Gastrocnemius medialis (tissue), 4 donors: Measurements from ENCODE around the gene SLC26A8. TPM values are rescaled to one million over a fixed set of nuclear protein-coding genes. Genes with fewer than 3 reads are reported as not detected.
"Not testable (repeated sequence)": the region's sequence is repeated elsewhere in the genome, so short reads cannot be mapped to it uniquely, and the experiment has no call there.

Experiments
- ATAC-seq, 2 donors: fragments of 150-250 bp; one replicate each; pipeline ENCODE4 v1.9.1; 2016
- DNase-seq, 2 donors: peaks; one replicate each; pipeline ENCODE4 v3.0.0-alpha.2; 2019
- H3K27ac ChIP-seq, 4 donors: fragments of 200-600 bp; sonication (generic); 1 replicate in 1 of 4; 2 replicates in 3 of 4; pipeline ENCODE4 v1.5.1; 2016 to 2018; ENCODE audit warnings: mild to moderate bottlenecking in 2 of 4, moderate library complexity in 1 of 4
- H3K27me3 ChIP-seq, 3 donors: fragments of 200-600 bp; sonication (generic) in 2 of 3; 1 replicate in 1 of 3; 2 replicates in 2 of 3; pipeline versions ENCODE4 v1.5.1 to v1.6.0; 2016 to 2019; ENCODE audit warnings: mild to moderate bottlenecking in 1 of 3, moderate library complexity in 1 of 3
- H3K36me3 ChIP-seq, 2 donors: fragments of 200-600 bp; sonication (generic) in 1 of 2; one replicate each; pipeline ENCODE4 v1.5.1; 2017 to 2018
- H3K4me1 ChIP-seq, 2 donors: fragments of 200-600 bp; sonication (generic) in 1 of 2; one replicate each; pipeline ENCODE4 v1.5.1; 2016 to 2017; ENCODE audit warnings: mild to moderate bottlenecking in 2 of 2
- H3K4me3 ChIP-seq, 4 donors: fragments of 200-600 bp; sonication (generic) in 3 of 4; 1 replicate in 1 of 4; 2 replicates in 3 of 4; pipeline ENCODE4 v1.5.1; 2016 to 2019; ENCODE audit warnings: mild to moderate bottlenecking in 2 of 4
- H3K9me3 ChIP-seq, 3 donors: fragments of 200-600 bp; sonication (generic) in 2 of 3; 1 replicate in 1 of 3; 2 replicates in 2 of 3; pipeline ENCODE4 v1.5.1; 2016 to 2019
- CTCF ChIP-seq, 5 experiments: fragments of 450-650 bp in 3 of 5; fragments of 200-600 bp in 2 of 5; sonication (generic) in 2 of 5; IDR thresholded peaks in 4 of 5; conservative IDR thresholded peaks in 1 of 5; 1 replicate in 4 of 5; 2 replicates in 1 of 5; pipeline ENCODE4 v1.5.1; 2016 to 2019; ENCODE audit warnings: antibody characterized with exemption in 5 of 5, mild to moderate bottlenecking in 3 of 5, moderate library complexity in 3 of 5
- POLR2A ChIP-seq, 2 donors: fragments of 450-650 bp; IDR thresholded peaks; one replicate each; pipeline ENCODE4 v1.6.1; 2017; ENCODE audit warnings: antibody characterized with exemption in 2 of 2, mild to moderate bottlenecking in 2 of 2, moderate library complexity in 2 of 2
- in situ Hi-C, 4 donors: fragments of 200-750 bp; cut with MboI; loops; one replicate each; pipeline versions ENCODE4 v1.15.0 to v1.8.0; 2017; ENCODE audit warnings: low sequenced_read_pairs in 4 of 4
- intact Hi-C: fragments of 100-400 bp; cut with DNase I; formaldehyde crosslinking; loops from one replicate; pipeline ENCODE4 v1.15.1; 2023; ENCODE audit warnings: low total_unique reads
- total RNA-seq, 4 donors: library from RNA; depleted of rRNA; stranded (reverse); fragments of >200 nt; gene quantifications; one replicate each; pipeline versions ENCODE4 v1.1.0 to v1.2.3, GENCODE V29; 2016

The SLC26A8 gene
- total RNA-seq, 4 donors from 2014 or later, result 0.11 TPM; not detected in 3

DNA sequence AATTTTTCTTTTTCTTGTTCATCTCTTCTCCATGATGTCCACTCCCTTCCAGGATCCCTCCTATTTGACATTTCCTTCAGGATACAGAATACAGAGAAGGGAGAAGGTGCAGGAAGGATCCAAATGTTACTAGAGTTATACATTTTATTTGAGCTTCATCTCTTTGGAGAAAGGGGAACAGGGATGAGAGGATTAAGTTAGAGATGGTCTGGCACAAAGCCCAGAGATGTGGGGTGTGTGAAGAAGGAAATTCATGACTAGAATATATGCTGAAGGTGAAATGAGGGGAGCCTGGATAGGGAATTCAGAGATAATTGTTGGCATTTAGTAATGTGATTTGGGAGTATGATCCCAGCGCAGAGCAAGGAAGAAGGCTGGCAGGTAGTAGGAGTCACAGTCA is 81.1 kb downstream of the SLC26A8 start:
- in situ Hi-C loops, result no loop called here
- ATAC-seq (no peak), DNase-seq (no peak)
- no peak overlapping the region for H3K4me3 ChIP-seq
- H3K27me3 ChIP-seq, result no peaks in the 10 kb centered on the region
- intact Hi-C loops, result no loop called here
- TF ChIP-seq POLR2A (IDR thresholded peaks at IDR 0.05) (no peak), CTCF (IDR thresholded peaks at IDR 0.05 in 4 of 5, conservative IDR thresholded peaks at IDR 0.05 in 1 of 5) (no peak)
- no peaks in the 10 kb centered on the region for H3K36me3 ChIP-seq
- no peaks in the 10 kb centered on the region for H3K4me1 ChIP-seq
- no peak overlapping the region for H3K27ac ChIP-seq
- no peaks in the 10 kb centered on the region for H3K9me3 ChIP-seq

GRCh38 chr6:35942355-35942754 is 82.1 kb downstream of the SLC26A8 start:
- no peaks in the 10 kb centered on the region for H3K9me3 ChIP-seq
- H3K27me3 ChIP-seq, result no peaks in the 10 kb centered on the region
- DNase-seq (no peak), ATAC-seq (no peak)
- H3K4me1 ChIP-seq, result no peaks in the 10 kb centered on the region
- H3K4me3 ChIP-seq, result no peak overlapping the region
- intact Hi-C loops (no loop called here), in situ Hi-C loops (no loop called here)
- H3K27ac ChIP-seq, result no peak overlapping the region
- H3K36me3 ChIP-seq, result no peaks in the 10 kb centered on the region
- TF ChIP-seq CTCF (IDR thresholded peaks at IDR 0.05 in 4 of 5, conservative IDR thresholded peaks at IDR 0.05 in 1 of 5), result no peak
- TF ChIP-seq POLR2A (IDR thresholded peaks at IDR 0.05), result no peak

- DNase-seq, H3K9me3 ChIP-seq, H3K27ac ChIP-seq, H3K36me3 ChIP-seq, H3K4me1 ChIP-seq, in situ Hi-C loops, ATAC-seq, H3K27me3 ChIP-seq, H3K4me3 ChIP-seq, intact Hi-C loops: not testable (repeated sequence)
Measured at GRCh38 chr6:35941170-35941569, 83.3 kb downstream of the SLC26A8 start.

- H3K36me3 ChIP-seq, H3K4me1 ChIP-seq, DNase-seq, intact Hi-C loops, ATAC-seq, H3K9me3 ChIP-seq, H3K27me3 ChIP-seq, H3K27ac ChIP-seq, H3K4me3 ChIP-seq, in situ Hi-C loops: not testable (repeated sequence)
Measured at GRCh38 chr6:35940014-35940413, 84.4 kb downstream of the SLC26A8 start.

DNA sequence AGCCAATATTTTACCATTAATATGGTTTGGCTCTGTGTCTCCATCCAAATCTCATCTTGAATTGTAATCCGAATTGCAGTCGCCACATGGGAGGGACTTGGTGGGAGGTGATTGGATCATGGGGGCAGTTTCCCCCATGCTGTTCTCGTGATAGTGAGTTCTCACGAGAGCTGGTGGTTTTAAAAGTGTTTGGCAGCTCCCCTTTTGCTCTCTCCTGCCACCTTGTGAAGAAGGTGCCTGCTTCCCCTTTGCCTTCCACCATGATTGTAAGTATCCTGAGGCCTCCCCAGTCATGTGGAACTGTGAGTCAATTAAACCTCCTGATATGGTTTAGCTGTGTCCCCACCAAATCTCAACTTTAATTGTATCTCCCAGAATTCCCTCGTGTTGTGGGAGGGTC is 85.2 kb downstream of the SLC26A8 start:
- DNase-seq, H3K36me3 ChIP-seq, H3K9me3 ChIP-seq, H3K27ac ChIP-seq, intact Hi-C loops, in situ Hi-C loops, H3K27me3 ChIP-seq, H3K4me1 ChIP-seq, ATAC-seq, H3K4me3 ChIP-seq: not testable (repeated sequence)

- ATAC-seq (no peak), DNase-seq (no peak)
- H3K36me3 ChIP-seq, result no peaks in the 10 kb centered on the region
- no peak overlapping the region for H3K4me3 ChIP-seq
- H3K9me3 ChIP-seq, result no peaks in the 10 kb centered on the region
- H3K27me3 ChIP-seq, result no peaks in the 10 kb centered on the region
- intact Hi-C loops (no loop called here), in situ Hi-C loops (no loop called here)
- no peak for TF ChIP-seq CTCF (IDR thresholded peaks at IDR 0.05 in 4 of 5, conservative IDR thresholded peaks at IDR 0.05 in 1 of 5)
- TF ChIP-seq POLR2A (IDR thresholded peaks at IDR 0.05), result no peak
- no peaks in the 10 kb centered on the region for H3K4me1 ChIP-seq
- H3K27ac ChIP-seq, result no peak overlapping the region
Measured at GRCh38 chr6:35936681-35937359, 87.6 kb downstream of the SLC26A8 start.
